Esophagus squamous epithelium (tissue), 5 donors: Measurements from ENCODE around the gene PRKG1. TPM values are rescaled to one million over a fixed set of nuclear protein-coding genes. Genes with fewer than 3 reads are reported as not detected.
A peak's percentile ranks its signal among the peaks of the same experiment; 100 is the strongest.

Experiments
- DNase-seq: peaks from one replicate; lab custom pipeline; 2025; lab: John Stamatoyannopoulos, UW
- H3K27ac ChIP-seq, 4 donors: fragments of 200-600 bp; sonication (generic); one replicate each; pipeline ENCODE4 v1.5.1; 2016 to 2019; ENCODE audit warnings: mild to moderate bottlenecking in 1 of 4
- H3K27me3 ChIP-seq, 4 donors: fragments of 200-600 bp; sonication (generic); 1 replicate in 3 of 4; 2 replicates in 1 of 4; pipeline versions ENCODE4 v1.5.1 to v1.6.0; 2017 to 2021; ENCODE audit warnings: antibody characterized with exemption in 1 of 4
- H3K36me3 ChIP-seq, 3 donors: fragments of 200-600 bp; sonication (generic); one replicate each; pipeline ENCODE4 v1.5.1; 2016 to 2019
- H3K4me1 ChIP-seq, 3 donors: fragments of 200-600 bp; sonication (generic); one replicate each; pipeline ENCODE4 v1.5.1; 2017 to 2019
- H3K4me3 ChIP-seq, 4 donors: fragments of 200-600 bp; sonication (generic); 1 replicate in 3 of 4; 2 replicates in 1 of 4; pipeline ENCODE4 v1.5.1; 2016 to 2019; ENCODE audit warnings: mild to moderate bottlenecking in 2 of 4, moderate library complexity in 1 of 4
- H3K9me3 ChIP-seq, 3 donors: fragments of 200-600 bp; sonication (generic); one replicate each; pipeline ENCODE4 v1.5.1; 2016 to 2019
- POLR2A ChIP-seq, 4 donors: fragments of 450-650 bp; IDR thresholded peaks; one replicate each; pipeline ENCODE4 v1.6.1; 2017; ENCODE audit warnings: antibody characterized with exemption in 4 of 4, mild to moderate bottlenecking in 4 of 4, moderate library complexity in 3 of 4
- WGBS, 2 donors: methylation state at CpG; one replicate each; pipeline ENCODE4 v1.1.5; 2018; 5-methylcytosine and 5-hydroxymethylcytosine counted together
- intact Hi-C: fragments of 100-400 bp; cut with DNase I; formaldehyde crosslinking; loops from one replicate; pipeline ENCODE4 v1.15.0; 2022
- total RNA-seq, 4 donors: library from RNA; depleted of rRNA; stranded (reverse); fragments of >200 nt; gene quantifications; one replicate each; pipeline ENCODE4 v1.1.0, GENCODE V29; 2016
- TF ChIP-seq, protein P1 (sequence below), 6 experiments: fragments of 450-650 bp in 4 of 6; fragments of 200-600 bp in 2 of 6; sonication (generic) in 2 of 6; IDR thresholded peaks; one replicate each; pipeline ENCODE4 v1.5.1; 2016 to 2019; ENCODE audit warnings: antibody characterized with exemption in 6 of 6, mild to moderate bottlenecking in 4 of 6, moderate library complexity in 4 of 6
- donor health status: DM: yes; HTN: yes; CAD: no.

Gene PRKG1
- total RNA-seq, 4 donors from 2014 or later: 2.0 to 10.9 (median 3.8) TPM

DNA sequence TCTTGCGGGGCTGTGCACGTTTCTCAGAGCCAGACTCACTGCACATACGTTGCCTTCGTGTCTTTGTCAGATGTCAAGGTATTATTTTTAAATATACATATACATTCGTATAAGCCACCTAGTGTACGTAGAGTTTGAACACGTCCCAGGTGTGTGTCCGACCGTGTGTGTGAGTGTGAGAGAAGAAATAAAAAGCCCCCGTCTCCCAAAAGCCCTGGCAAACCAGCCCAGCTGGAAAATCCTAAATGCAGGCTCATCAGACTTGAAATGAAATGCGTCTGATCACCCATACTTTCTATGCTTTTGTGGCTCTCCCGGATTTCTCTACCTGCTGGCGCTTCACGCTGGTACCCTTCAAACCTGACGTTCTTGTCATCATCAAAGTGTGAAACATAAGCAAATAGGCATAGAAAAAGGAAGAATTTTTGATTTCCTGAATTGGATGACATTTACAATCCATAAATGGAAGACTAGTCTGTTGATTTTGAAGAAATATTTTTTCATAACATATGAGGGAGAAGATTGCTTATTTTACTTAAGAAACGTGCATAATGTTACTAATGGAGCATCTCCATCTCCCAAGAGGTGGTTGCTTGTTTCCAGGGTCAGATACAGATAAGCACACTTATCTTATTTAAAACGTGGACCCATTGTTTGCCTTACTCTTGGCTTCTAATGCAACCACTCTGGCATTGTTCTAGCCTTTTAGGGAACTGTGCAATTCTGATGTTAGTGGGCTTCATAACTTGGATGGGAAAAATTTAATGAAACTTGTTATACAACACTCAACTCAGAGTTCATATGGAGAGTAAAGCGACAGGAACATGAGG lies 971 bp downstream of the PRKG1 start:
- no peak for DNase-seq
- Histone ChIP-seq H3K4me3 (peak overlapping the region; percentile 38 to 74 (median 60)), H3K9me3 (no peaks in the 10 kb centered on the region), H3K4me1 (peaks cover 4 to 36% (median 4%) of the 10 kb centered on the region in 3 donors), H3K27ac (peak overlapping the region; percentile 74 to 89 (median 88)), H3K36me3 (no peaks in the 10 kb centered on the region), H3K27me3 (peaks cover 0 to 46% (median 1%) of the 10 kb centered on the region in 4 donors)
- WGBS, 2 donors: 13 to 14% methylated on average over 18 of the region's 18 CpGs
- no peak for TF ChIP-seq POLR2A (IDR thresholded peaks at IDR 0.05)
- TF ChIP-seq, protein P1, sequence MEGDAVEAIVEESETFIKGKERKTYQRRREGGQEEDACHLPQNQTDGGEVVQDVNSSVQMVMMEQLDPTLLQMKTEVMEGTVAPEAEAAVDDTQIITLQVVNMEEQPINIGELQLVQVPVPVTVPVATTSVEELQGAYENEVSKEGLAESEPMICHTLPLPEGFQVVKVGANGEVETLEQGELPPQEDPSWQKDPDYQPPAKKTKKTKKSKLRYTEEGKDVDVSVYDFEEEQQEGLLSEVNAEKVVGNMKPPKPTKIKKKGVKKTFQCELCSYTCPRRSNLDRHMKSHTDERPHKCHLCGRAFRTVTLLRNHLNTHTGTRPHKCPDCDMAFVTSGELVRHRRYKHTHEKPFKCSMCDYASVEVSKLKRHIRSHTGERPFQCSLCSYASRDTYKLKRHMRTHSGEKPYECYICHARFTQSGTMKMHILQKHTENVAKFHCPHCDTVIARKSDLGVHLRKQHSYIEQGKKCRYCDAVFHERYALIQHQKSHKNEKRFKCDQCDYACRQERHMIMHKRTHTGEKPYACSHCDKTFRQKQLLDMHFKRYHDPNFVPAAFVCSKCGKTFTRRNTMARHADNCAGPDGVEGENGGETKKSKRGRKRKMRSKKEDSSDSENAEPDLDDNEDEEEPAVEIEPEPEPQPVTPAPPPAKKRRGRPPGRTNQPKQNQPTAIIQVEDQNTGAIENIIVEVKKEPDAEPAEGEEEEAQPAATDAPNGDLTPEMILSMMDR (IDR thresholded peaks at IDR 0.05): no peak
- intact Hi-C loops: no loop called here

DNA sequence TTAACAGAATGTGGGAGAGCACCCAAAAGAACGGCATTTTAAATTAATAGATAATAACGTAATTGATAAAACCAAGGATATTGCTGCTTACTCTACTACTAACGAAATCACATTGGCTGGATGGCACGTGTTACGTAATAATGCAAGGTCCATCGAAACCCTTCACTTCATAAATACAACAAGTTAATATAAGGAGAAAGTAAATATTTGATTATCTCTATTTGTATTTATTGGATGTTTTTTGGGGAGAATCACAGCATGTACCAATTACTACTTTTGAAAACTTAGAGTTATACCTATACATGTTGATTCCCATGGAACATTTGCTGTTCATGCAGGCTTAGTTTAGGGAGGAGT lies 1.6 kb downstream of the PRKG1 start:
- Histone ChIP-seq H3K27ac (peak overlapping the region in 1 of 4 donors; percentile 87), H3K9me3 (no peaks in the 10 kb centered on the region), H3K4me1 (peaks cover 4 to 41% (median 4%) of the 10 kb centered on the region in 3 donors), H3K4me3 (peak overlapping the region in 3 of 4 donors; percentile 53 to 74 (median 67)), H3K36me3 (no peaks in the 10 kb centered on the region), H3K27me3 (peaks cover 0 to 46% (median 1%) of the 10 kb centered on the region in 4 donors)
- 53 to 73% methylated on average over 6 of the region's 6 CpGs for WGBS, 2 donors
- DNase-seq: no peak
- intact Hi-C loops: no loop called here
- TF ChIP-seq POLR2A (IDR thresholded peaks at IDR 0.05): no peak
- TF ChIP-seq, protein P1 (IDR thresholded peaks at IDR 0.05): no peak

DNA sequence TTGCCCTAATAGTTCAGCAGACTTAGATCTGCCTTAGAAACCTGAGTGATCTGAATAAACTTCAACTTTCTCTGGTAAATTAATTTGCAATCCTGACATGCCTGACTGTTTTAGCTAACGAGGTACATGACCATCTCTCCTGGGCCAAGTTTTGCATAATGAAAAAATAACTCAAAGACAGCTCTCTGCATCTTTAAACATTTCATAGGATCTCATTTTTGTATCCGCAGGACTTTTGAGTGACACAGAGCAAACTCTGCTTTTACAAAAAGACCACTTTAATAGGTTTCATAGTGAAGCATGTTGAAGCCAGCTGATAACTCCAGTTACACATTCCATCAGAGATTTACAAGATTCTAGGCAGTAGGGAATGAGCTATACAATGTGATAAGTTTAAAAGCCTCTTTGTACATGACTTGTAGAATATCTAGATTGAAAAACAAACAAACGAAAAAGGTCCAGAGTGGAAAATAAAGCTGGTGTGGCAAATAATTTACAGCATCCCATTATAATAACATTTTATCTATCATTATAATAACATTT lies 2.1 kb downstream of the PRKG1 start:
- 45 to 57% methylated on average over 3 of the region's 3 CpGs for WGBS, 2 donors
- Histone ChIP-seq H3K36me3 (no peaks in the 10 kb centered on the region), H3K27me3 (peaks cover 0 to 46% (median 1%) of the 10 kb centered on the region in 4 donors), H3K4me1 (peaks cover 4 to 41% (median 4%) of the 10 kb centered on the region in 3 donors), H3K27ac (no peak overlapping the region), H3K4me3 (peak overlapping the region in 3 of 4 donors; percentile 53 to 74 (median 67)), H3K9me3 (no peaks in the 10 kb centered on the region)
- no peak for DNase-seq
- intact Hi-C loops: no loop called here
- TF ChIP-seq POLR2A (IDR thresholded peaks at IDR 0.05): no peak
- TF ChIP-seq, protein P1 (IDR thresholded peaks at IDR 0.05): no peak

DNA sequence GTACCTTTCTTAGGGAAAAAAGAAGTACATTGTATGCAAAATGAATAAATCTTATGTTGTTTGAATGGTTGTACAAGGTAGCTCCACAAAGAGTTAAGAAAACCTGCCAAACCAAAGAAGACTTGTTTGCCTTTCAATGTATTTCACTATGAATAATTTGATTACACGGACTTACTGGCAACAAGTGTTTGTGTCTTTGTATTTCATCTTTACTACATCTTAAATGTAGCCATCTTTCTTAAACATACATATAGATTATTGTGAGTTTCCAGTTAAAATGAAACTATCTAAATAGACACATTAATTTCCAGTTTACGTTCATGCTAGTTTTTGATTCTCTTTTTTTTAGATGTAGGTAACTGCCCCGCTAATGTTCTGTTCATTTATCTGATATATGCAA lies 2.8 kb downstream of the PRKG1 start:
- H3K36me3 ChIP-seq: no peaks in the 10 kb centered on the region
- intact Hi-C loops: no loop called here
- TF ChIP-seq, protein P1 (IDR thresholded peaks at IDR 0.05): no peak
- TF ChIP-seq POLR2A (IDR thresholded peaks at IDR 0.05): no peak
- no peaks in the 10 kb centered on the region for H3K9me3 ChIP-seq
- DNase-seq: no peak
- 47 to 57% methylated on average over 3 of the region's 3 CpGs for WGBS, 2 donors
- peaks cover 4 to 41% (median 4%) of the 10 kb centered on the region in 3 donors for H3K4me1 ChIP-seq
- H3K27me3 ChIP-seq: peaks cover 0 to 42% (median 1%) of the 10 kb centered on the region in 4 donors
- no peak overlapping the region for H3K27ac ChIP-seq
- no peak overlapping the region for H3K4me3 ChIP-seq

DNA sequence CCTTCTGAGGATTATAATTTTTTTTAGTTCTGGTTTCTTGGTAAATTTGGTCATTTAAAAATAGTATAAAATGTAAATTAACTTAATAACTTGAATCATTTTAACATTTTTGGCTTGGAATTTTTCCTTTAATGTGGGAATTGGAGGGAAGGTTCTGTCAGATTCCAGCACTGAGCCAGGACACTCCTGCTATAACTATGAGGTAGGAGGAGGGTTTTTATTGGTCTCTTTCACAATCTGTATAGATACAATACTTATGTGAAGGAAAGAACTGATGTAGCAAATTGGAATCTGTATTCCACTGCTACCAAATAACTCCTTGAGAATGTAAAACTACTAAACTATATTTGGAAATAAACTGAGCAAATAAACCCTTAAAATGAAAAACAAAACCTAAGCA lies 3.2 kb downstream of the PRKG1 start:
- no peak overlapping the region for H3K4me3 ChIP-seq
- no peaks in the 10 kb centered on the region for H3K36me3 ChIP-seq
- TF ChIP-seq POLR2A (IDR thresholded peaks at IDR 0.05): no peak
- TF ChIP-seq, protein P1 (IDR thresholded peaks at IDR 0.05): no peak
- no peak overlapping the region for H3K27ac ChIP-seq
- no peaks in the 10 kb centered on the region for H3K9me3 ChIP-seq
- DNase-seq: no peak
- intact Hi-C loops: no loop called here
- peaks cover 4 to 41% (median 4%) of the 10 kb centered on the region in 3 donors for H3K4me1 ChIP-seq
- H3K27me3 ChIP-seq: peaks cover 0 to 38% (median 1%) of the 10 kb centered on the region in 4 donors
